Measurements from ENCODE around the gene ZNF423.

Gene ZNF423

GRCh38 chr16:49848530-49848929, 7.4 kb downstream of the ZNF423 start:
- DNase-seq = no peak

- no peak for DNase-seq
Measured at GRCh38 chr16:49846800-49847199, 9.1 kb downstream of the ZNF423 start.

- DNase-seq = no peak
Measured at GRCh38 chr16:49844359-49844758, 11.6 kb downstream of the ZNF423 start.

GRCh38 chr16:49843758-49844157, 12.2 kb downstream of the ZNF423 start:
- DNase-seq = no peak

- no peak for DNase-seq
Measured at GRCh38 chr16:49842972-49843371, 12.9 kb downstream of the ZNF423 start.

GRCh38 chr16:49839017-49839825, 16.7 kb downstream of the ZNF423 start:
- DNase-seq = no peak

- DNase-seq = peak; percentile 27
Measured at GRCh38 chr16:49838441-49839016, 17.4 kb downstream of the ZNF423 start.

DNA sequence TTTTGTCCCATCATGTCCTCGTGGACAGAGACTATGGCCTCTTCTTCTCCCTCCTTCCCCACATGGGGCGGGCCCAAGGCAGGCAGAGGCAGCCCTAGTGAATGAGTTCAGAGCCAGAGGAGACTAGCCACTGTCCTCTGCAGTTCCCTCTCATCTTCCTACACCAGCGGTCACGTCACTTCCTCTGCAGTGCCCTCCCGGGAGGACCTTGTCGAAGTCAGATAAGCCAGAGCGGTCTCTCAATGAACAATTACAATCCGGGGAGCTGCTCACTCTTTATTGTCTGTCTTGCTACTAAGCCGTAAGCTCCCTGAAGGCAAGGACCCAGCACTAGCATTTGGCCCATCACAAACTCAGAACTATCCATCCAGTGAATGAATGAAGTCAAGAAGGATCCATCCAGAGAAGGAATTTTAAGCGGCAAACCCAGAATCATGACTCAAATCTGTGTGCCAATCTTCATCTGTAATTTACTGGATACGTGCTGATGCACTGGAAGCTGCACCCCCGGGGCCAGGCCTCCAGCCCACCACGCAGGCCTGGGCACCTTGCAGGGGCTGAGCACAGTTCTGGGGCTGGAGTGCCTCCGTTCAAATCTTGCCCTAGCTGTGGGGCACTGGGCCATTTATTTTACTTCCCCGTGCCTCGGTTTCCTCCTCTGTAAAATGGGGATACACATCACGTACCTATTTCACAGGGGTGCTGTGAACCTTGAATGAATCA, 18.1 kb downstream of the ZNF423 start:
- DNase-seq = no peak

- DNase-seq = no peak
Measured at GRCh38 chr16:49836668-49837067, 19.2 kb downstream of the ZNF423 start.

DNA sequence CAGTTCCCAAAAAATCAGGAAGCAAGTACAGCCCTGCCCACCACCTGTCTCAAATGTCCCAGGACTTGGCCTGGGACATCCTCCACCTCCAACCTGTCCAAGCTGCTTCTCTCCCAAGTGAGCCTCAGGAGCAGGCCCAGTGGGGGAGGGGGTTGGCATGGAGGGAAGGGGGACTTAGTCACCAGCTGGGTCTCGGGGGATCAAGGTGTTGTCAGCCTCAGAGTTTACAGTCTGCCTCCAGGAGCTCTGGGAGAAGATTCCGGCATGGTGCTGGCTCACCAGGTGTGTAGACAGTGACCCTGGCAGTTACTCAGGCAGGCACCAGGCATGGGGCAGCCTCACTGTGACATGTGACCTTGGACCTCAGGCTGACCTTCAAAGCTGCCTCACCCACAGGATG, 19.7 kb downstream of the ZNF423 start:
- DNase-seq = no peak

GRCh38 chr16:49835161-49835777, 20.6 kb downstream of the ZNF423 start:
- no peak for DNase-seq

- no peak for DNase-seq
Measured at GRCh38 chr16:49834531-49835151, 21.3 kb downstream of the ZNF423 start.

DNA sequence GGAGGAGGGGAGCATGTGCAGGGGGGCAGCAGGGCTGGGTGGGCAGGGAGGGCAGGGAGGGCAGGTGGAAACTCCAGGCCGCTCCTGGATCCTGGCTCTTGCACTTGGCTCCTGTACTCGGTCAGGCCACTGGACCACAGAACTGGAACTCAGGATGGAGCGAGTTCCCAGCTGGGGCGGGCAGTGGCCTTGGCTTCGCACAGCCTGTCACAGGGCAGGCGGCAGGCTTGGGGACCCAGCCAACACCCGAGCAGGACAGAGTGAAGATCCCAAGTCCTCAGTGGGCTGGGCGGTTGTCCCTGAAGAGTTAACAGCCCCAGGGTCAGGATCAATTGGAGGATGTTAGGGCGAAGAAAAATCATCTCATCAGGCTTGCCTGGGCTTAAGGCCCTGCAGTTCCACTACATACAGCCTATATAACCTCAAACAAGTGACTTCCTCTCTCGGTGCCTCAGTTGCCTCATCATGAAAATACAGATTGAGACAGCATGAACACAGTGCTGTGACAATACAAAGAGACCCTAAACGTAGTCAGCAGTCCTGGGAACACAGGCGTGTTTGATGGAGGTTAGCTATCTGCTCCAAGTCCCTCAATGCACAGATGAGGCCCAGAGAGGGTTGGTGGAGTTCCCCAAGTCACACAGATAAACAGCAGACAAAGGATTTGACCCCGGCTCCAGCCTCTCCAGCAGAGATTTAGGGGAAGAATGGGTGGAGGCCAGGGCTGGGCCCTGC, 21.9 kb downstream of the ZNF423 start:
- DNase-seq = no peak

GRCh38 chr16:49833085-49833484, 22.8 kb downstream of the ZNF423 start:
- DNase-seq = no peak

DNA sequence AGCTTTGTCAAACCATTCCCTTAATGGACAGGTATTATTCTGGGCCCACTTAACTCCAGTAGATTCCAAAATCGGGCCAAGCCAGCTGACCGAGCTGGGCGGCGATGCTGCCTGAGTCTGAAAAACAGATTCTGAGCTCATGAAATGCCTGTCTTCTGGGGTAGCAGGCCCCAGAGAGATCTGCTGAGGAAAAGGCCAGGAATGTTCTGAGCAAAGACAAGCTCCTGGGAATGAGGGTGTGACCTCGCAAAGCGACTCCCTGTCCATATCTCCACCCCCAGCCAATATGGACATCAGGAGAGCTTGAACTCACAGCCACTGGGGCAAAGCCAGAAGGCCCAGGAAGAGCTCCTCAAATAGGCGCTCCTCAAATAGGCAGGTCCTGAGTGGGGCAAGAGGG, 23.7 kb downstream of the ZNF423 start:
- DNase-seq = no peak

DNA sequence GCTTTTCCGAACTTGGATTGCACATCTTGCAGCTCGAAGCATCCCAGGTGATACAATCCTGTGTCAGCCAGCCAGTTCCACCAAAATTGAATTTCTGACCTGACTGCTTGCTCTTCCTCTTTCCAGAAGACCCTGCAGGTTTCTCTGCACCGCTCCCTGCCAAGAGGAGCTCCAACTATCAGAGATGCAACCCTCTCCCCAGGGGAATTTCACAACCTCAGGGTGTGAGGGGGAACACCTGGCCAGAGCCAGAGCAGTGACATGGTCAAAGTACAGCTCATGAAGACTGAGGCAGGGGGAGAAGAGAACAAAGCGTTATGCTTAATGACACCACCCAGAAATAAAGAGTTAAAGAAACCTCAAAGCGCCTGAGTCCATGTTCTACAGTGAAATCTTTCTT, 25.0 kb downstream of the ZNF423 start:
- no peak for DNase-seq

DNA sequence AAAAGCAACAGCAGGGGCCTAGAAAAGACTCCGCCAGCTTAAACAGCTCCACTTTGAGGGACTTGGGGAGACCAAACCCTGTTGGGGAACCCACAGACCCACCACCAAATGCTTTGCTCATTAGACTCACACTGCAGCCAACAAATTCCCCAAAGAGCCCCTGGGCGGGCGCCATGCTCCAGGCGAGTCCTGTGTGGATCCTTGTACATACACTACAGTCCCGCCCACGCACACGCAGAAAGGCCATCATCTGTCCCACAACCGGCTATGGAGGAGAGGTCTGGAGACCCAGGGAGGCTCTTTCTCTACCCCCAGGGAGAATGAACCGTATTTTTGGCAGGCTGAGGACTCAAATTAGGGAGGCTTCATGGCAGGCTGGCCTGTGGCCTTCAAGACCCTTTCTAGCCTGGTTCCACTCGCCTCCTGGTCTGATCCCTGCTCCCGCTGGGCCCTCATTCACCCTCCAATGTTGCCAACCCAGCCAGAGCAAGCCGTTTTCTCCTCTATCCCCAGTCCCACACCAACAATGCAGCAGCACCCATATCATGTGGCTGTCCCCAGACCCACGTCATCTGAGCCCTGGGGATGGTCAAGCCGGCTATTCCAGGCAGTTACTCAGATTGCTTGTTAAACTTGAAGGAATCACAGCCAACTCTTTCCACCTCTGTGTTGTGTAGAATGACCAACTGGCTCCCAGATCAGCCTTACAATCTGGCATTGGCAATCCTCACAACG, 27.2 kb downstream of the ZNF423 start:
- no peak for DNase-seq

GRCh38 chr16:49827805-49828438, 28.0 kb downstream of the ZNF423 start:
- DNase-seq = no peak

- DNase-seq = no peak
Measured at GRCh38 chr16:49826515-49826914, 29.4 kb downstream of the ZNF423 start.

DNA sequence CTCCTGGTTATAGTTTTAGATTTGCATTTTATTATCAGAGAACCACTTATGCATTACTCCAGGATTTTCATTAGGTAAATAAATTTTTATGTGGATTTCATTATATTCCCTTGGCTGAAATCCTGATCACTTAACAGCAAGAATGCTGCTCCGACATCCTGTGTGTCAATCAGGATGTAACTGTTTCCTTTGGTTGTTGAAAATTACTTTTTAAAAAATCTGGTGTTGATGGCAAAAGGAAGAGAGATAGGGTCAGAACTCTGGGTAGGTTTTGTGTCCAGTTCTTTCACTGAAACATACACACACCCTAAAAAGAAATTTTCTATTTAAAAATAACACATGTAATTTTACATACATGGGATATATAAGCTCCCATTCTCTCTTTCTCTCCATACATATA, 30.9 kb downstream of the ZNF423 start:
- DNase-seq = no peak

DNA sequence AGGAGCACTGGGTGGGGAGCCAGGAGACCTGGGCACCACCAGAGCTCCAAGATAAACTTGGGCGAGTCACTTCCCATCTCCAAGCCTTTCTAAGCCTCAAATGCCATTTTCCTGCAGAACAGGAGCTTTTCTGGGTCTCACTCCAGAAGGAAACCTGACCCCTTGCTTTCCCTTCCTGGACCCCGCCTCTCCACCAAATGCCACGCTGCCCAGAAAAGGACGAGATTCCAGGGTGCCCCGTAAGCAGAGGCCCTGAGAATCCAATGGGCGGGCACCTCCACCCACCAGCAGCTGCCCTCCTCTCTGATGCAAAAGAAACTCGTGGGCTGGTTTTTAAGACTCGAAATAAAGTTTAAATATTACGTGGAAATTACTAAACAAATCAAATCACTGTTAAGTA, 31.3 kb downstream of the ZNF423 start:
- DNase-seq = no peak

Measured in NCI-H146 (cell line).